ENCODE data around the gene CES3. TPM values are rescaled to one million over a fixed set of nuclear protein-coding genes. Genes with fewer than 3 reads are reported as not detected.
A peak's percentile ranks its signal among the peaks of the same experiment; 100 is the strongest.

The CES3 gene
- total and polyA plus RNA-seq, 9 of the 15 experiments (the other 6 are each of a cell fraction or from before 2014, with no cell fraction given), result 0.06 to 2.2 (median 0.68) TPM

DNA sequence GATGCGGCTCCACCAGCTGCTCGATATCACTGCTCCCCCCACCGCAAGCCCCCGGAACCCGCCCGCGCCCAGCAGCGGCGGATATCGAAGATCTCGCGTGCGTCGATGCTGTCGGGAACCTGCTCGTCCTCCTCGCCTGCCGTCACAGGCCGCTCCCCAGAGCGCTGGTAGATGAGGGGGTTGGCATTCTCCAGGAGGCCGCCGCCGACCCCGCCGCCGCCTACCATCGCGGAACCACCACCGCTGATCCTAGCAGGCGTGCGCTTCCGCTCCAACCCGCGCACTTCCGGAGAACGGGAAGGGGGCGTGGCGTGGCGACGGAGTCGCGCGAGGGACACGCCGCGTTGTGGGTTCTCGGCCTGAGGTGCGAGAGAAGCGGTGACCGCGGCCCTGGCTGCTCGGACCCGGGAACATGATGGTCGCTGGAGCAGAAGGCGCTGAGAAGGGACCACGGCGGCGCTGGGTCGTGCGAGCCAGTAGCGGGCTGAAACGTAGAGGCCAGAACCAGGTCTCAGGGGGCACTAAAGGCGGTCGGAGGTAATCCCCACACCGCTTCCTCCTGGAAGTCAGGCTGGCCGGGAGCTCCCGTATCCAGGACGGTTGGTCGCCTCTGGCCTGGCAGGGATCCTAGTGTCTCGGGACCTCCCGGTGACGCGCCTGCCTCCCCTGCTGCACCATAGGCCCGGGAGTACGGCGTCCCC lies 26.8 kb upstream of the CES3 start, which contains the start of gene CIAO2B (continued):
- TF ChIP-seq, protein P1, sequence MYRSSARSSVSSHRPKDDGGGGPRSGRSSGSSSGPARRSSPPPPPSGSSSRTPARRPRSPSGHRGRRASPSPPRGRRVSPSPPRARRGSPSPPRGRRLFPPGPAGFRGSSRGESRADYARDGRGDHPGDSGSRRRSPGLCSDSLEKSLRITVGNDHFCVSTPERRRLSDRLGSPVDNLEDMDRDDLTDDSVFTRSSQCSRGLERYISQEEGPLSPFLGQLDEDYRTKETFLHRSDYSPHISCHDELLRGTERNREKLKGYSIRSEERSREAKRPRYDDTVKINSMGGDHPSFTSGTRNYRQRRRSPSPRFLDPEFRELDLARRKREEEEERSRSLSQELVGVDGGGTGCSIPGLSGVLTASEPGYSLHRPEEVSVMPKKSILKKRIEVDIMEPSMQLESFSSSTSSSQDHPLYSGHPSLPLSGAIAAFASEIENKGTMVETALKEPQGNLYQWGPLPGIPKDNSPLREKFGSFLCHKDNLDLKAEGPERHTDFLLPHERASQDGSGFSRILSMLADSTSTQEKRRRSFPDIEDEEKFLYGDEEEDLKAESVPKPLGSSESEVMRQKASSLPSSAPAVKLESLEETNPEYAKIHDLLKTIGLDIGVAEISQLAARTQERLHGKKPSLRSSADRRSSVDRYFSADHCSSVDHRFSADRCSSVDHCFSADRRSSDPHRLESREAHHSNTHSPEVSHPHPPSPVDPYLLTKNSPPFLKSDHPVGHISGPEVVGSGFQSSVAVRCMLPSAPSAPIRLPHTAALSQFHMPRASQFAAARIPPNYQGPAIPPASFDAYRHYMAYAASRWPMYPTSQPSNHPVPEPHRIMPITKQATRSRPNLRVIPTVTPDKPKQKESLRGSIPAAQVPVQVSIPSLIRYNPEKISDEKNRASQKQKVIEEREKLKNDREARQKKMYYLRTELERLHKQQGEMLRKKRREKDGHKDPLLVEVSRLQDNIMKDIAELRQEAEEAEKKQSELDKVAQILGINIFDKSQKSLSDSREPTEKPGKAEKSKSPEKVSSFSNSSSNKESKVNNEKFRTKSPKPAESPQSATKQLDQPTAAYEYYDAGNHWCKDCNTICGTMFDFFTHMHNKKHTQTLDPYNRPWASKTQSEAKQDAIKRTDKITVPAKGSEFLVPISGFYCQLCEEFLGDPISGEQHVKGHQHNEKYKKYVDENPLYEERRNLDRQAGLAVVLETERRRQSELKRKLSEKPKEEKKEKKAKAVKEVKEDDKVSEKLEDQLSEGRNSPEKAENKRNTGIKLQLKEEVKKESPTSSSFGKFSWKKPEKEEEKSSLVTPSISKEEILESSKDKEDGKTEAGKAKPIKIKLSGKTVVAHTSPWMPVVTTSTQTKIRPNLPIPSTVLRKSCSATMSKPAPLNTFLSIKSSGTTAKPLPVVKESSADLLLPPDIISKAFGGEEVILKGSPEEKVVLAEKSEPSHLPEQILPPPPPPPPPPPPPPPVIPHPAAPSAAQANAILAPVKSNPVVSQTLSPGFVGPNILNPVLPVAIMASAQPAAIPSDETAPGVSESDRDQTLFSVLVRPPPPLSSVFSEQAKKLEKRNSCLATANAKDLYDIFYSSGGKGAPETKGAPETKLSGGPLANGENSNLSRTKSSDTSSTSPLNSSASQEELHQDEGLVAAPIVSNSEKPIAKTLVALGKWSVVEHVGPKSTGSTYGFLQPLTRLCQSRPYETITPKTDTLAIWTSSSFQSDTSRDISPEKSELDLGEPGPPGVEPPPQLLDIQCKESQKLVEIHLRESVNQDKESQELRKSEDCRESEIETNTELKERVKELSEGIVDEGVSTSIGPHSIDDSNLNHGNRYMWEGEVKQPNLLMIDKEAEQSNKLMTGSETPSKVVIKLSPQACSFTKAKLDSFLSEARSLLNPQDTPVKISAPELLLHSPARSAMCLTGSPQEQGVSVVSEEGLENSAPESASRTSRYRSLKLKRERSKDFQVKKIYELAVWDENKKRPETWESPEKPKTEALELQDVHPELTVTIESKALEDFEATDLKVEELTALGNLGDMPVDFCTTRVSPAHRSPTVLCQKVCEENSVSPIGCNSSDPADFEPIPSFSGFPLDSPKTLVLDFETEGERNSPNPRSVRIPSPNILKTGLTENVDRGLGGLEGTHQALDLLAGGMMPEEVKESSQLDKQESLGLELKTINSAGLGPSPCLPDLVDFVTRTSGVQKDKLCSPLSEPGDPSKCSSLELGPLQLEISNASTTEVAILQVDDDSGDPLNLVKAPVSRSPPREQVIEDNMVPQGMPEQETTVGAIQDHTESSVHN (IDR thresholded peaks at IDR 0.05; ENCODE audit: borderline replicate concordance in 1 of 2, low read depth in 1 of 2), result no peak
- TF ChIP-seq NR4A1 (CRISPR knock-in tag; IDR thresholded peaks at IDR 0.05) (0 out of 2 replicates have a peak, but pooled peaks have one; percentile 72), NR4A1 (tag; IDR thresholded peaks at IDR 0.05) (no peak), ETV6 (IDR thresholded peaks at IDR 0.05; ENCODE audit: borderline replicate concordance in 1 of 2, low read depth in 2 of 2, low read length in 1 of 2) (peak in 1 of 2 experiments; percentile 51; a peak in 1 of 4 replicates), ETV6 (CRISPR knock-in tag; IDR thresholded peaks at IDR 0.05; ENCODE audit: borderline replicate concordance) (no peak), ZBED1 (IDR thresholded peaks at IDR 0.05) (0 out of 2 replicates have a peak, but pooled peaks have one; percentile 57), E4F1 (CRISPR knock-in tag; IDR thresholded peaks at IDR 0.05; ENCODE audit: borderline replicate concordance) (no peak), TCF7L2 (IDR thresholded peaks at IDR 0.05; ENCODE audit: low read depth, low read length) (no peak), POLR2A (conservative IDR thresholded peaks at IDR 0.05) (peak; percentile 86), MAFF (IDR thresholded peaks at IDR 0.05; ENCODE audit: low read length) (no peak), CREB1 (IDR thresholded peaks at IDR 0.05) (peak; percentile 62), CREB1 (CRISPR knock-in tag; IDR thresholded peaks at IDR 0.05) (peak; percentile 71; the same call in 1 of the 2 replicates)
- TF ChIP-seq, protein P2, sequence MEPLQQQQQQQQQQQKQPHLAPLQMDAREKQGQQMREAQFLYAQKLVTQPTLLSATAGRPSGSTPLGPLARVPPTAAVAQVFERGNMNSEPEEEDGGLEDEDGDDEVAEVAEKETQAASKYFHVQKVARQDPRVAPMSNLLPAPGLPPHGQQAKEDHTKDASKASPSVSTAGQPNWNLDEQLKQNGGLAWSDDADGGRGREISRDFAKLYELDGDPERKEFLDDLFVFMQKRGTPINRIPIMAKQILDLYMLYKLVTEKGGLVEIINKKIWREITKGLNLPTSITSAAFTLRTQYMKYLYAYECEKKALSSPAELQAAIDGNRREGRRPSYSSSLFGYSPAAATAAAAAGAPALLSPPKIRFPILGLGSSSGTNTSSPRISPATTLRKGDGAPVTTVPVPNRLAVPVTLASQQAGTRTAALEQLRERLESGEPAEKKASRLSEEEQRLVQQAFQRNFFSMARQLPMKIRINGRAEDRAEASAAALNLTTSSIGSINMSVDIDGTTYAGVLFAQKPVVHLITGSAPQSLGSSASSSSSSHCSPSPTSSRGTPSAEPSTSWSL (CRISPR knock-in tag; IDR thresholded peaks at IDR 0.05; ENCODE audit: borderline replicate concordance), result no peak
- TF ChIP-seq, protein P3, sequence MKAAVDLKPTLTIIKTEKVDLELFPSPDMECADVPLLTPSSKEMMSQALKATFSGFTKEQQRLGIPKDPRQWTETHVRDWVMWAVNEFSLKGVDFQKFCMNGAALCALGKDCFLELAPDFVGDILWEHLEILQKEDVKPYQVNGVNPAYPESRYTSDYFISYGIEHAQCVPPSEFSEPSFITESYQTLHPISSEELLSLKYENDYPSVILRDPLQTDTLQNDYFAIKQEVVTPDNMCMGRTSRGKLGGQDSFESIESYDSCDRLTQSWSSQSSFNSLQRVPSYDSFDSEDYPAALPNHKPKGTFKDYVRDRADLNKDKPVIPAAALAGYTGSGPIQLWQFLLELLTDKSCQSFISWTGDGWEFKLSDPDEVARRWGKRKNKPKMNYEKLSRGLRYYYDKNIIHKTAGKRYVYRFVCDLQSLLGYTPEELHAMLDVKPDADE (conservative IDR thresholded peaks at IDR 0.05; ENCODE audit: control insufficient read depth, low read depth, low read length), result peak; percentile 80; the same call in 1 of the 2 replicates

Data from K562 (cell line).